HG03103 (cell line): Measurements from ENCODE around the gene SLC44A2.
A peak's percentile ranks its signal among the peaks of the same experiment; 100 is the strongest.
"Not testable (repeated sequence)": the region's sequence is repeated elsewhere in the genome, so short reads cannot be mapped to it uniquely, and the experiment has no call there.

ENCODE experiments used
- ATAC-seq: cut with Tn5 transposase; IDR thresholded peaks from one replicate; pipeline ENCODE4 v1.9.1; 2021; ENCODE audit warnings: low read depth; ENCODE audit not compliant: unreplicated experiment

Gene SLC44A2

DNA sequence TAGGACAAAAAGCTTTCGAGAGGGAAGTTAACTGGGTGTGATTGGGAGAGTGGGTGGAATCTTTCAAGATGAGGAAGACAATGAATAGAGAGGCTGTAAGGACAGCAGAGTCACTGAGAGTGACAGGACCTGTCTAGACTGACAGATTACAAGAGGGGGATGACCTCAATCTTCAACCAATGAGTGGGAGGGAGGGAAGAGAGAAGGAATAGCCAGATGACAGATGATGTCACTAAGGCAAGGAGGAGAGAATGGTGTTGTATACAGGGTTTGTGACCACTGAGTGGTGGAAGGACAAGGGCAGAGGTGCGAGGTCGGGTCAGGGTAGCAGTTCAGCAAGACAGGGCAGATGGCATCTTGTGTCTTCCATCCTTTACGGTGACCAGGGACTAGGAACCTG lies 23.0 kb downstream of the SLC44A2 start:
- ATAC-seq = no peak

DNA sequence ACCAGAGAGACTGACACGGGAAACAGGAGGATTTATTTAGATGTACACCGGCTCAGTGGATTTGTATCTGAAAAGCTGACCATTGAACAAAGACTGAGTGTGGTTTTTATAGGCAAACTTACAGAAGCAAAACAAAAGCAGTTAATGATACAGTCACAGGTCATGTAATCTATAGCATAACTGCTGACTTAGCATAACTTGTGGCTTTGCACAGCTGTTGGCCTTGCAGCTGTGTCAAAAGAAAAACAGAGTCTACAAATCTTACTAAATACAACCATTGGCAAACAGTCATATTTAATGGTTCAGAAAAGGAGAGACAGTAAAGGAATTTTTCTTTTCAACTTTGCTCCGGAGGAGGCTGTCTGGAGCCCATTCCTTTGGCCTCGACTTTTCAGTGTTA lies 26.5 kb downstream of the SLC44A2 start:
- ATAC-seq = no peak

DNA sequence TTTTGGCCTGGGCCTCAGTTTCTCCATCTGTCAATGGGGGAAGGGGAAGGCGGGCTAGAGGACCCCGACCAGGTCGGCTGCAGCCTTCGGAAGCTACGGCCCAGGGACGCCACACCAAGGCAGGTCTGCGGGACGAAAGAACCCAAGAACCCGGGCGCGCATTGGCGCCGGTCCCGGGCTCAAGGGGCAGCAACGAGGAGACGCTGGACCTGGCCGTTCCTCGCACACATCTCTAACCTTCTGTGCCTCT lies 28.1 kb downstream of the SLC44A2 start:
- no peak for ATAC-seq

DNA sequence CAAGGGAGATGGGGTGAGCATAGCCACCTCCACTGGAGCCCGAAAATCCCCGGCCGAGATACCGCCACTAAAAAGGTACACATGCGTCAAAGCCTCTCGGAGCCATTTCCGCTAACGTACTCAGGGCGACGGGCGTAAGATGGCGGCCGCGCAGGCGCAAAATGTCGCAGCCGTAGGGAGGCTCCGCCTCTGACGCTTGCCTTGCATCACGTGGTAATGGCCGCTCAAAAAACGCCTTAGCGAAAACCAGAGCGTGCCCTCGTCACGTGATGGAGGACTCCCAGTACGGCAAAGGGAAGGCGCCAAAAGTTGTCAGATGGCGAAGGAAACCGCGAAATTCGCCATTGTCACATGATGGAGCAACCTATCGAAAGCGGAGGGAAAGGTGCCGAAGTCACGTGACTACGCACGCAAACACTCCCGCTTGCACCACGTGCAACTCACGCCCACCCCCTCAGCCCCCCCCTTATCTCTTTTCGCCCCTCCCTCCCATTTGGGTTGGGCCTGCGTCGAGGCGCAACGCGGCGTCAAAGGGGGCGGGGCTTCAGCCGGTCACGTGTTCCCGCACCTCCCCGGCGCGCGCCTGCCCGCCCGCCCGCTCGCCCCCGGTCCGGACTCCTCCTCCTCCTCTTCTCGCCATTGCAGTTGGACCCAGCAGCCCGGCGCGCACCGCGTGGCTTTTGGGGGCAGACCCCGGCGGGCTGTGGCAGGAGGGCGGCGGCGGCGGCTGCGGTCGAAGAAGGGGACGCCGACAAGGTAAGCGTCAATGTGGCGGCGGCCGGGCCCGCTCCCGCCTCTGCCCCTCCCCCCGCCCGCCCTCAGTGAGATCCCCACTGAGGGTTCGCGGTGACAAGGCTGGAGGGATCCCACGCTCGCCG lies 28.6 kb downstream of the SLC44A2 start, which contains the start of gene ILF3:
Gene ILF3, plus strand, starts transcription at position 615 of the 878 bp plus-strand sequence. CDS start 16,260 bp downstream, outside the sequence.
- peak; percentile 66 for ATAC-seq

DNA sequence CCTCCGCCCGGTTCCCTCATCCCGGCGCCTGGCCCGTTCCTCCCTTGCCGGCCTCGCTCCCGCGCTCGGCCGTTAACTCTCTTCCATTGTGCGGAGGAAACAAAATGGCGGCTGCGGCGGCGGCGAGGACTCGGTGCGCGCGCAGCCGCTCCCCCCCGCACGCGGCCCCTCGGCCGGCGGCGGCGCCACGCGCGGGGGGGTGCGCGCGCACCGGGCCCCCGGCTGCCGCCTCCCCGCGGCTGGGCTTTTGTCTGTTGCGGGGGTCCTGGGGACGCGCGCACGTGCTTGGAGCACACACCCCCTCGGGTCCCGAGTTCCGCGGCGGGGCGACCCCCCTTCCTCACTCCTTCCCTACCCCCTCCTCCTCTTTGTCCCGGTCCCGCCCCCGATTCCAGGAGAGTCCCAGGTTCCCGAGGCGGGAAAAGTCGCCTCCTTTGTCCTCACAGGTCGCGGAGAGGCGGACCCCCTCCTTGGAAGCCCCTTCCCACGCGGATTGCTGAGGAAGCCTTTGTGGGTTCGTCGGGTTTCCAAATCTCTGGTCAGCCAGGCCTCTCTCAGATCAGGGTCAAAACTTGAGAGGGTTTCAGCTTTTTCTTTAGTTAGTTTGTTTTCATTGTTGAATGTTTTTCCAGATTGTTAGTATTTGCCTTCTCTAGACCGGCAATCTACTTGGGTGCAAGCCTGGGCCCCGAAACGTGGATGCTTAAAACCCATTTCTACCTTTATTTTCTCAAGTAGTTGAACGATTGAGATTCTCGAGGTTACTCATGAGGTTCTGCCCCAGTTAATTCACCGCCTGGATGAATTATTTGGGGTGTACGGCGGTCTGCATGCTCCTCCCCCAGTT lies 29.5 kb downstream of the SLC44A2 start:
- peak; percentile 15 for ATAC-seq

DNA sequence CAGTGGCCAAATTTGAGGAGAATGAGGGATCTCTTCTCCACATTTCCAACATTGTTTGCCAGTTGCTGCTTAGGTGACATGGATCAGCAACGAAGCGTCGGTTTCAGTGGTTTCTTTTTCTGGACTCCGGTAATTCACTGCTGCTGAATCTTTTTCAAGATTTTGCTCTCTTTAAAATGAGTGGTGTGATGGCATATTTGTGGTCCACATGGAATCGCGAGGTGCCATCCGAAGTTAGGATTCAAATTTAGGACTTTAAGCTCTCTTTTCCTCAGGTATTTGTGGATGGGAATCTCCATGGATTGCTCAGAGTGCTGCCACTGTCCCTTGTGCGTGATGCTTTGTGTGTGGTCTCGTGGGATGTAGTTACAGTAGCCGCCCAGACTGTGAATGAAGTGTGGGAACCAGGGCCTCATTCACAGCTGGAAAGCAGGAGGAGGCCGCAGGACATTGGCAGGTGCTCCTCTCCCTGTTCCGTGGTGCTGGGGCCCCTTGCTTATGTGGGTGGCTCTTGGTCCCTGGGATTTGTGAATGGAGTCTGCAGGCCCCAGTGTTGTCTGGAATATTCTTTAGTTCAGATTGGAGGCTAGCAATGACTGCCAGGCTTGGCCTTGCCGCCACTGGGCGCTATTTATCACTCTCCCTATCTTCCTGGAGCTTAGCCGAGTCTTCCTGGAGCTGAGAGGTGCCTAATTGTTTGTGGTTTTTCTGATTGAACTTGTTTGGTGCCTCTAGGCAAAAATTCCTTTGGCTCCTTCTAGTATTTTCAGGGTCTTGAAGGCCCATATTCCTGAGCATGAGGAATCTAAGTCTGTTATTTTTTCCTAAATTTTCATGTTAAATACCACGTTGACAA lies 30.3 kb downstream of the SLC44A2 start:
- no peak for ATAC-seq

DNA sequence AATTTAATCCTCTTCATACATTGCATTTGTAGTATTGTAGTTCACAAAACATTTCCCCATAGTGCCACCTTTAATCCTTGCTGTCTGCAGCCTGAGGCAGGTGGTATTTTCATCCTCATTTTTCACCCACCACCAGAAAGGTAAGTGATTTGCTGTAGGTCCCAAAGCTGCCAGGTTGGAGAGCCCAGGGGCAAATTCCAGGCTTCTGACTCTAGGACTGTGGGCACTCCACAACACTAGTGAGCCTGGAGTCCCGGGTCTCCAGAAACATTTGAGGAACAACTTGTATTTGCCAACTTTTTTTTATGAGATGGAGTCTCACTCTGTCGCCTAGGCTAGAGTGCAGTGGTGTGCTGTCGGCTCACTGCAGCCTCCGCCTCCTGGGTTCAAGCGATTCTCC lies 35.0 kb downstream of the SLC44A2 start:
- no peak for ATAC-seq

DNA sequence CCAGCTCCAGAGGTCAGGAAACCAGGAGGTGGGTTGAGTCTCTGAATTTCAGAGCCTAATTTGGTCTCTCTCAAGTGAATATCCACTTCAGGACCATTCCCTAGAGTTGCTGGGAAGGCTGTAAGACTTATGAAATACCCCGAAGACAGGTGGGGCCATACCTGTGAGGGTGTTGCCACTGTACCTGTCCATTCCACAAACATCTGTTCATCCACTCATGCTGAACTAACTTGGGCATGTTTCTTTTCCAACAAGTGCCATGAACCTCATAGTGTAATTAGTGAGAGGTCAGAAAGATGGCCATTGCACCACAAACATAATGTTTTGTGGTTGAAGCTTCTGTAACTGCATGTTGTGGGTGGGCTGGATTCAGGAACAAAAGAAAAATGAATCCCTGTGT lies 36.6 kb downstream of the SLC44A2 start:
- no peak for ATAC-seq

DNA sequence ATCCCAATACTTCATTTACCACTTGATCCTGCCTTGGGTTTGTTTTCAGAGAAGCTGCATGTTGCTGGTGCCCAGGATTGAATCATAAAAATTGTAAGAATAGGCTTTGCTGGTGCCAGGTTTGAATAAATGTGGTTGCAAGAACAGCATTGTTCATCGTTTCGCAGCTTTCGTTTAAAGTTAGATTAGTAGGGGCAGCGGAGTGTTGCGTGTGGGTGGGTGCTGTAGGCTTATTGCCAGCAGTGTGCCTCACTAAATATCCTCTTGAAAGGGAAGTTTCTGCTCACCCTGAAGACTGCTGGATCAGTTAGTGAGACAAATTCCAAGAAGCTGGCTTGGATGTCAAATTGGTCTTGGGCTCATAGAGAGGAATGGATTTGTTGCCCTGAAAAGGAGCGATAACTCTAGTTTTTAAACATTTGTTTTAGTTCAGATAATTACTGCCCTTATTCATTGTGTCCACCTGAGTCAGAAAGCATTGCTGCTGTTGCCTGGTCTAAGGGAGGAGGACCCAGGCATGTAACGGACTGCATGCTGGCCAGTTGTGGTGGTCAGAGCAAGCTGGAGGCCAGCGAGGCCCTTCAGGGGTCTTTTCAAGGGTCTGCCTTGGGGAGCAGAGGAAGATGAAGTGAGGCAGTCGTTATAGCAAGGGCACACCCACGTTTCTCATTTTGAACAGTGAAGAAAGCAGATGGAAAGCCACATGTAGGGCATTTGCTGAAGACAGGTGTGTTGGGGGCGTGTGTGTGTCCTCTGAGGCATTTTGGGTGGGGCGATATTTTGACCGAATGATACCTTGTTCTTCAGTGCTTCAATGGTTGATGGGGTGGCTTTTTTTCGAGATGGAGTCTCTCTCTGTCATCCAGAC lies 37.3 kb downstream of the SLC44A2 start:
- no peak for ATAC-seq

DNA sequence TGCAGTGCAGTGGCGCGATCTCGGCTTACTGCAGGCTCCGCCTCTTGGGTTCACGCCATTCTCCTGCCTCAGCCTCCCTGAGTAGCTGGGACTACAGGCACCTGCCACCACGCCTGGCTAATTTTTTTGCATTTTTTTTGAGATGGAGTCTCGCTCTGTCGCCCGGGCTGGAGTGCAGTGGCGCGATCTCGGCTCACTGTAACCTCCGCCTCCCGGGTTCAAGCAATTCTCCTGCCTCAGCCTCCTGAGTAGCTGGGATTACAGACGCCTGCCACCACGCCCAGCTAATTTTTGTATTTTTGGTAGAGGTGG lies 37.9 kb downstream of the SLC44A2 start:
- not testable (repeated sequence) for ATAC-seq

DNA sequence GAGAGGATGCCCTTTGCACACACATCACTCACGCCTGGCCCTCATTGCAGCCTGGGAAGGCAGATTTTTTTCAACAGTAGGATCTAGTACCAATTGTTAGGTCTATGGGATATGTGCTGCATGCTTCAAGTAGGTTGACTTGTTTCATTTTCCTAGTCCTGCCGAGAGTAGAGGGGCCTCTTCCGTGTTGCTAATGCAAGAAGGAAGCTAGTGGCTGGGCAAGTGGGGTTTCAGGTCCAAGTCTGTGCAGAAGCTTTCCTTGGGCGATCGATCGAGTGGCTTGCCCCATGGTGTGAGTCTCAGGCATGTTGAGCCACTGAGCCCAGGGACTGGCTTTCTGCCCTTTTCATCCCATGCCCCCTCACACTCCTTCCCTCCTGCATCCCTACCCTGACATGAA lies 42.5 kb downstream of the SLC44A2 start:
- ATAC-seq = no peak

DNA sequence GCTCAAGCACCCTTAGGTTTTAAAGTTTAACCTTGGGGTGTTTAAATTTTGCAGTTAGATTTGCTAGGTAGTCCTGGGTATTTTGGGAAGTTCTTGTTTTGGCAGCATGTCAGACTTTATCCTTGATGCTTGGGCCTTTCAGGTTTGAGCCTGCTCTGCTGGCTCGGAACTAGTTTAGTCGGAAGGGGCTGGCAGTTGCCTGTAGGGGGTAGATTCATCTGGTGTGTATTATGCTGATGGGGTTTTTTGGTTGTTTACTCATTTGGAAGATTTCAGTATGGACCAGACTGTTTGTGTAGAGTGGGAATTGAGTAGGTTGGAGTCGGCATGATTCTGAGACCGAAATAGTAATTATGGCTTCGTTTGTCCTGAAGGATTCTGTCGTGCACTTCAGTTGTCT lies 43.9 kb downstream of the SLC44A2 start:
- ATAC-seq = no peak

DNA sequence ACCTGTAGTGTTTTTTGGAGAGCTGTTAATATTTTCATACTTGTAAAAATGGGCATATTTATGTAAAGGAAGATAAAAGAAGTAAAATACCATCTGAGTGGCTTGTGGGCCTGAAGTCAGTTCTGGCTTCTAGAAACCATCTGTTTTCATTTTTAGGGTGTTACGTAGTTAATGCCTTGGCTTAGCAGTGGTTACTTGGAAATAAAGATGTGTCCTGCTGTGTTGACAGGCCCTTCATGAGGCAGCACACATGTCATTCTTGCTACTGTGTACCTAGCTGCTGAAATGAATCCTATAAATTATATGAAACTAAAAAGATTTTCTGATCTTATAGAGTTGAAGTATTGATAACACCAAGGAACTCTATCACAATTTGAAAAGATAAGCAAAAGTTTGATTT lies 44.8 kb downstream of the SLC44A2 start:
- ATAC-seq = no peak

DNA sequence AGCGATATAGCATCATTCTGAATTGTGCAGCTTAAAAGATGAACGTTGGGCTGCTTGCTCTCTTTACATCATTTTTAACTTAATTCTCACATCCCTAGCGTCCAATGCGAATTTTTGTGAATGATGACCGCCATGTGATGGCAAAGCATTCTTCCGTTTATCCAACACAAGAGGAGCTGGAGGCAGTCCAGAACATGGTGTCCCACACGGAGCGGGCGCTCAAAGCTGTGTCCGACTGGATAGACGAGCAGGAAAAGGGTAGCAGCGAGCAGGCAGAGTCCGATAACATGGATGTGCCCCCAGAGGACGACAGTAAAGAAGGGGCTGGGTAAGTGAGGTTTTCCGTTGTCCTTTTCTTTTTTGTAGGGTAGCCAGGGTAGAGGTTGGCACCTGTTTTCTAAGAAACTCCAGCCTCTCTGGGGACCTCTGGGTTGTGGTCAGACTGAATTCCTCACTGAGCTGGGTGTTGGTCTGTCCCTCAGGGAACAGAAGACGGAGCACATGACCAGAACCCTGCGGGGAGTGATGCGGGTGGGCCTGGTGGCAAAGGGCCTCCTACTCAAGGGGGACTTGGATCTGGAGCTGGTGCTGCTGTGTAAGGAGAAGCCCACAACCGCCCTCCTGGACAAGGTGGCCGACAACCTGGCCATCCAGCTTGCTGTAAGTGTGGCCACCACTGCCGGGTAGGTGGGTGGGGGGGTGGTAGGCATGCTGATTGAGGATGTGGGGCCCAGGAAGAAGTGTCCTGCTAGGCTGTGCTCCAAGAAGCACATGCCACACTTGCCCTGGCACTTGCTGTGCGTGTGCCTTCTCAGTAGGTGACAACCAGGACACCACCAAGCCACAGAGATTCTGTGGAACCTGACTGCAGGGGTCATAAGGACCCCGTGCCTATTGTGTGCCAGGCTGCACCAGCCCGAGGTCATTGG lies 45.8 kb downstream of the SLC44A2 start:
- no peak for ATAC-seq

DNA sequence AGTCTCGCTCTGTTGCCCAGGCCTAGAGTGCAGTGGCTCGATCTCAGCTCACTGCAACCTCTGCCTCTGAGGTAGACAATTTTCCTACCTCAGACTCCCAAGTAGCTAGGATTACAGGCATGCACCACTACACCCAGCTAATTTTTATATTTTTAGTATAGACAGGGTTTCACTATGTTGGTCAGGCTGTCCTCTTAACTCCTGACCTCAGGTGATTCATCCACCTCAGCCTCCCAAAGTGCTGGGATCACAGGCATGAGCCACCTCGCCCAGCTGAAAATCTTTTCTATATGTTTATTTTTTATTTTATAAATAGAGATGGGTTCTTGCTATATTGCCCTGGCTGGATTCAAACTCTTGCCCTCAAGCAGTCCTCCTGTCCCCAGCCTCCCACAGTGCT lies 46.6 kb downstream of the SLC44A2 start:
- ATAC-seq = not testable (repeated sequence)

DNA sequence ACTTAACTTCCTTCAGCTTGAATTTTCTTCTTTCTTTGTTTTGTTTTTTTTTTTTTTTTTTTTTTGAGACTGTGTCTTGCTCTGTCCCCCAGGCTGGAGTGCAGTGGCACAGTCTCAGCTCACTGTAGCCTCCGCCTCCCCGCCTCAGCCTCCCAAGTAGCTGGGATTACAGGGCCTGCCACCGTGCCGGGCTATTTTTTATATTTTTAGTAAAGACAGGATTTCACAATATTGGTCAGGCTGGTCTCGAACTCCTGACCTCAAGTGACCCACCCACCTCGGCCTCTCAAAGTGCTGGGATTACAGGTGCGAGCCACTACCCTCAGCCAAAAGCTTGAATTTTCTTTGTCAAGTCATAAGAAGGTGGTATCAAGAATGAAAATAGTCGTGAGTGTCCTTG lies 49.9 kb downstream of the SLC44A2 start:
- ATAC-seq = not testable (repeated sequence)

DNA sequence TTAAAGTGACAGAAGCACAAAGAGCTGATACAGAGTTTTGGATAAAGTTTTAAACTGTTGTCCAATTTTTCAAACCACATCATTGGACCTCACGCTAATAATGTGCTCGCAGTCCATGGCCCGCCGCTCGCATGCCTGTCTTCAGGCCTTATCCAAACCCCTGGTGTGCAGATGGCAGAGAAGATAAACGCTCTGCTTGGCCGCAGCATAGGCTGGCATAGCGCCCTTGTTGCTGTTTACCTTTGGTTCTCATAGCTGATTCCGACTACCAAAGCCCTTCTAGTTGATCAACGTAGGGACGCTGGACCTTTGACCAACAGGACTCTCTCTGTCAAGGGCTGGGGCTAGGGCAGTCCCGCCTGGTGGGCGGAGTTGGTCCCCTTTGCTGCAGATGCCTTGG lies 52.4 kb downstream of the SLC44A2 start:
- ATAC-seq = no peak

DNA sequence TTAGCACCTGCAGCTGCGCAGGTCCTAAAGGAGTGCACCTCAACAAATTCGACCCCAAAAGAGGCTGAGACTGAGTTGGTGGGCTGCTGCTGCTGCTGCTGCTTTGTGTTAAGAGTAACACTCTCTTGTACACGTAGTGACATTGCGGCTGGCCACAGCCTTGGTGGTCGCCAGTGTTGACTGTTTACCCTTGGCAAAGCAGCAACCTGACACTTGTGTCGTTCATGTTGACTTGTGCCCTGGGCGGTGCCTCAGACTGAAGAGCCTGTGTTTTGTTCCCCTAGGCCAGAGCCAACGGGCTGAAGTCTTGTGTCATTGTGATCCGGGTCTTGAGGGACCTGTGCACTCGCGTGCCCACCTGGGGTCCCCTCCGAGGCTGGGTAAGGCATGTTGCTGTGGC lies 53.5 kb downstream of the SLC44A2 start:
- ATAC-seq = no peak

DNA sequence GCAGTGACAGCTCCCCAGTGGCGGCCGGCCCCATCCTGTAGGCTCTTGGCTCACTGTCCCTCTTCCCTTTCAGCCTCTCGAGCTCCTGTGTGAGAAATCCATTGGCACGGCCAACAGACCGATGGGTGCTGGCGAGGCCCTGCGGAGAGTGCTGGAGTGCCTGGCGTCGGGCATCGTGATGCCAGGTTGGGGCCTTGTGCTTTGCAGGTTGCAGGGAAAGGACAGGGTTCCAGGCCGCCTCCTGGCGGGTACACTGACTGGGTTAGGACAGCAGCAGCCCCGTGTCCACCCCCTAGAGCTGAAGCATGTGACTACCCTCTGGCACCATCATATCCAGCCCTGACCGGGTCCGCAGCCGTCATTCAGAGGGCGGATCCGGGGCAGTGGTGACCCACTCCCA lies 54.4 kb downstream of the SLC44A2 start:
- ATAC-seq = no peak
